Epithelial cell of prostate (primary cell): Measurements from ENCODE around the gene MYRF.

Experiments
- DNase-seq: peaks from one replicate; pipeline ENCODE4 v3.0.0-alpha.2; 2011; ENCODE audit warnings: low read depth, low spot score
- H3K27ac ChIP-seq: fragments of 450-650 bp; 2 replicates; pipeline ENCODE4 v1.5.1; 2017; ENCODE audit warnings: mild to moderate bottlenecking

Gene MYRF

GRCh38 chr11:61752117-61752924 is at the start of gene MYRF:
MYRF (plus strand) TSS chr11:61752636; CDS start chr11:61752745, 109 bp downstream.
- no peak within 1 kb of the TSS for H3K27ac ChIP-seq
- DNase-seq, result no peak

DNA sequence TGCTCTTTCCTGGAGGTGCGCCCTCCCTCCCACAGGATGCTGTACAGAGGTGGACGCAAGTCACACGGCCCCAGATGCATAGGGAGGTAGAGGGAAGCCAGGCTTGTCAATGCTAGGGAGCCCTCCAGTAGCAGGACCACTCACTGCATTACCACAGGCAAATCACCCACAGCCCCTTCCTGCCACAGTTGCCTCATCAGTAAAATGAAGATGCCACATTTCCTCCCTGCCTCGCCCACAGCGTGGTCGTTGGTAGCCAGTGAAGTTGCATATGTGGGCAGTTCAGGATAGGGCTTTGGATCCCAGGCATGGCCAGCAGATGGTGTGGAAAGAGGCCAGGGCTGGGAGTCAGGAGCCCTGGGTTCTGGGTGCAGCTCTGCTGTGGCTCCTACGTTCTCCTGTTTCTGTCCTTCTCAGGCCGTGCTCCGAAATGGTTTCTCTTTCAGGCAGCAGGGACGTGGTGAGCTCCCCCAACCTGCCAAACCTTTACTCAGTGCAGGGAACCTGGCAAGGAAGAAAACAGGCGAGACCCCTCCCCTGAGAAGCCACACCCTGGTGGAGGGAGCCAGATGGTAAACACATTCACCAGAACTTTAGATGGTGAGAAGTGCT is 49.6 kb upstream of the MYRF start:
- no peak overlapping the region for H3K27ac ChIP-seq
- no peak for DNase-seq

GRCh38 chr11:61704838-61705237 is 47.6 kb upstream of the MYRF start:
- no peak overlapping the region for H3K27ac ChIP-seq
- DNase-seq, result no peak

- no peak overlapping the region for H3K27ac ChIP-seq
- DNase-seq, result no peak
These were observed 45.7 kb upstream of the MYRF start for GRCh38 chr11:61706452-61707400.

DNA sequence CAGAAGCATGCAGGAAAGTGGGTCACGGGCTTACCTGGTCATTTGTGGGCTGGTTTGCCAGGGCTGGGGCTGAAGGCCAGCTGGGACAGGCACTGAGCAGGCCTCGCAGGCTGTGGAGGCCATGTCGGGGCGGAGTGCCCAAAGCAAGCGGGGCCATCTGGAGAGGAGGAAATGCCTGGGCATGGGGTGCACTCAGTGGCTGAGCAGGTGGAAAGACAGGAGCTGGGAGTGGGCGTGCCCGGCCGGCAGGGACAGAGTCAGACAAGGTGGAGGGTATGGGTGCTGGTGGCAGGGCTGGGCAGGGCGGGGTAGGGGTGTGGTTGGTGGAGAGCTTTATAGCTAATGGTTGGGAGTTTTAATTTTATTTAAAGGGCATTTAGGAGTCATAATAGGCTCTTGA is 44.9 kb upstream of the MYRF start:
- DNase-seq, result no peak
- H3K27ac ChIP-seq, result no peak overlapping the region

GRCh38 chr11:61709110-61709509 is 43.3 kb upstream of the MYRF start:
- DNase-seq, result no peak
- no peak overlapping the region for H3K27ac ChIP-seq

GRCh38 chr11:61709572-61709971 is 42.9 kb upstream of the MYRF start:
- no peak for DNase-seq
- H3K27ac ChIP-seq, result no peak overlapping the region

DNA sequence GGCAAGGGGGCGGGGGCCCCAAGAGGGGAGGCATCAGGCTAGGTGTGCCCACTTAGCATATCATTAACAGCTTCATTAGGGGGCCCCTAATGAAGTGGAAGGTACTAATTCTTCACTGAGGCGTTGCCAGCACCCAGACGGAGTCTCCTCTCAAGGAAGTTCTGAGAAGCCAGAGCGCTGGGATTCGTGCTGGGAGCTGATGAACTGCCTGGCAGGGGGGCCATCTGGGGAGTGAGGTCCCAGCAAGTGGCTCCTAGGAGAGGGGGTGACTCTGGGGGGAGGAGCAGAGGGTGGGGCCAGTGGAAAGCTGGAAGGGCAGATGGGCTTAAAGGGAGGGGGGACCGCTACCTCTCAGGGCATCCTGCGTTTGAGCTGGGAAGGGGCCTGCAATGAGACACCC is 42.4 kb upstream of the MYRF start:
- no peak overlapping the region for H3K27ac ChIP-seq
- no peak for DNase-seq

DNA sequence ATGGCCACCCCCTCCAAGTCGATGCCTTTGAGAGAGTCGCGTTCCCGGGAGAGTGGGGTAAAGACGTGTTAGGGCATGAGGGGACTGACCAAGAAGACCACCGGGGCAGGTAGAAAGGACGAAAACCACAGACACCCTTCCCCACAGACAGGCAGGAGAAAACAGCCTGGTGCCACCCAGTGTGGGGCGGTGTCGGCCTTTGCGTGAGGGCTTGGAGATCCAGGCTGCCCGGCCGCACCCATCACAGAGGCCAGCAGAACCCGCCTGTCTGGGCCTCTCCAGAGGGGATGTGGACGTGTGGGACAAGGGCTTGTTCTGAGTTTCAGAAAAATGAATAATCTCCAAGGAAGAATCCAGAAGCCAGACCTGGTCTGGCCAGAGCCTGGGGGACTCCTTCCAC is 41.4 kb upstream of the MYRF start:
- no peak overlapping the region for H3K27ac ChIP-seq
- DNase-seq, result no peak

GRCh38 chr11:61711498-61711897 is 40.9 kb upstream of the MYRF start:
- DNase-seq, result no peak

DNA sequence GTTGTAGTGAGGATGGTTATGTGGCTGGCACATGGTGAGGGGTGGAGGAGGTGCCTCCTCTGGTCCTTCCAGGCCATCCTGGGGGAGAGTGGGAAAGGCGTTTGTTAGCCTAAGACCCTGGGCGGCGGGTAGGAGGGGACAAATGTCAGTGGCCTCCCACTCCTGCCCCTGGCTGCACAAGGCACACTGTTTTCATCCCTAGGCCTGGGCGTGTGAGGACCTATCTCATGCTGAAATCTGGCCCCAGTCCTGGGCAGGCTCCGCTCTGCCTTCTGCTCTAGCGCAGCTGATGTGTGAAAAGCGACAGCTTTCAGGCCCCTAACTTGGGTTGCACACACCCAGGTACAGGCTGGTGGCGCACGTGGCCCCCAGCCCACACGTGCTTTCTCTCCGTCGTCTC is 40.1 kb upstream of the MYRF start:
- no peak overlapping the region for H3K27ac ChIP-seq

More at GRCh38 chr11:61711498-61711897, 40.9 kb upstream of the MYRF start:
- H3K27ac ChIP-seq, result no peak overlapping the region

GRCh38 chr11:61712846-61713245 is 39.6 kb upstream of the MYRF start:
- no peak for DNase-seq
- H3K27ac ChIP-seq, result no peak overlapping the region

More for the DNA sequence above, 40.1 kb upstream of the MYRF start:
- no peak for DNase-seq

DNA sequence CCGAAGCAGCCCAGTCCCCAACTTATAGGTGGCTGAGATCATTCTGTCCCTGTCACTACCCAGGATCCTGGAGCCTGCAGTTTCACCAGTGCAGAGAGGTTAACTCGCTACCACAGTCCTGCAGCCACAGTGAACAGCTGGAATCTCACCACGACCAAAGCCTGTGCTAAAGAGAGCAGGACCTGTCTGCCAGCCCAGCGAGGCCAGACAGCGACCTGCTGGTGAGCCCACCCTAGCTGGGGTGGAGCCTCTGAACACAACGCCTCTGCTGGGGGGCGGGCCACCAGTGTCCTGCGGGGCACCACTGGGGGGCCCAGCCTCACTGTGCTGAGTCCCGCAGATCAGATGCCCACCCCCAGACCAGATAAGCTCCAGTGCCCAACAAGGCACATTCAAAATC is 39.0 kb upstream of the MYRF start:
- no peak for DNase-seq
- no peak overlapping the region for H3K27ac ChIP-seq

DNA sequence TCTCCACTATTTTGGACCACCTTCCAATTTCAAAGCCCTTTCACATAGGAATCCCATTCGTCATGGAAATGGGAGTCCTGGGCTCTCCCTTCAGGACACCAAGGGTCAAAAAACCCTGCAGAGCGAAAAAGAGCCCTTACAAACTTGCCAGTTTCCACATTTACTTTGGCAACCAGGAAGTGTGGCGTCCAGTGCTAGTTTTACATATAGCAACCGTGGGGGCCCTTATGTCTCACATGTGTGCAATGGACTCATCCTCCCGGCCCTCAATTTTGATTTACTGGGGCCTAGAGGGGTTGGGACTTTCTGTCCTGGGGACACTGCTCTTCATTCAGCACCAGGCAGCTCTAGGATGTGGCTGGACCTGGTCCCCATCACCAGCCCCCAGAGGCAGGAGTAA is 38.5 kb upstream of the MYRF start:
- no peak for DNase-seq
- H3K27ac ChIP-seq, result no peak overlapping the region

DNA sequence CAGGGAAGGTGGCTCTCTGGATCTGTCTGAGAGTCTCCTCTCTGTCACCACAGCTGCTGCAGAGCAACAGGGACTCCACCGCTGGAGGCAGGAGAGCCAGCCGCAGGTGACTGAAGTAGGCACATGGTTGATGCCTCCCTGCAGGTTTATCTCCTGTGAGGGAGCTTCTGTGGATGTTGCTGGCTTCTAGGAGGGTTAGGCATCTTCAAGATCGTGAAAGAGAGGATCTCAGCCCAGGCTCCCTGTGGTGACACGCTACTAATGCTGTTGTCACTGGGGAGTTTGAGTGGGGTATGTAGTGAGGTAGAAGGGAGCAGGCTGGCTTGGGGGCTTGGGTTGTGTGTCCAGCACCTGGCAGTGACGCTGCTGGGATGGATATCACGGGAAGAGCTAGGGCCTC is 38.1 kb upstream of the MYRF start:
- no peak overlapping the region for H3K27ac ChIP-seq
- DNase-seq, result no peak

- no peak overlapping the region for H3K27ac ChIP-seq
These were observed 37.5 kb upstream of the MYRF start for GRCh38 chr11:61714916-61715315.

DNA sequence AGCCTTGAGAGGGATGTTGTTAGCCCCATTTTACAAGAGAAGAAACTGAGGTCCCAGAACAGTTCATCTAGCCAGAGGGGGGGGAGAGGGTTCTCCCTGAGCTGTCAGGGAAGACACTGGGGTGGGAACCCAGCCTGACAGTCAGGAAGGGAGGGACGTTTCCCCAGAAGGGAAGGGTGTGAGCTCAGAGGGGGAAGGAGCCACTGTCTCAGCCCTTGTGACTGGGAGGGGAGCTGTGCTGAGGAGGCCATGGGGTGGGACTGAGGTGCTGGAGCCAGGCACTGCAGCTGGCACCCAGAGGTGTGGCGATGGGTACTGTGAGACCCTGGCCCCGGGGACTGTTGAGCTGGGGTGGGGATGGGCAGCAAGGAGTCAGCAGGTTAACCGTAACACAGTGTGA is 36.6 kb upstream of the MYRF start:
- H3K27ac ChIP-seq, result no peak overlapping the region
- no peak for DNase-seq

More at GRCh38 chr11:61714916-61715315, 37.5 kb upstream of the MYRF start:
- no peak for DNase-seq

- H3K27ac ChIP-seq, result no peak overlapping the region
These were observed 35.8 kb upstream of the MYRF start for GRCh38 chr11:61716478-61717285.

DNA sequence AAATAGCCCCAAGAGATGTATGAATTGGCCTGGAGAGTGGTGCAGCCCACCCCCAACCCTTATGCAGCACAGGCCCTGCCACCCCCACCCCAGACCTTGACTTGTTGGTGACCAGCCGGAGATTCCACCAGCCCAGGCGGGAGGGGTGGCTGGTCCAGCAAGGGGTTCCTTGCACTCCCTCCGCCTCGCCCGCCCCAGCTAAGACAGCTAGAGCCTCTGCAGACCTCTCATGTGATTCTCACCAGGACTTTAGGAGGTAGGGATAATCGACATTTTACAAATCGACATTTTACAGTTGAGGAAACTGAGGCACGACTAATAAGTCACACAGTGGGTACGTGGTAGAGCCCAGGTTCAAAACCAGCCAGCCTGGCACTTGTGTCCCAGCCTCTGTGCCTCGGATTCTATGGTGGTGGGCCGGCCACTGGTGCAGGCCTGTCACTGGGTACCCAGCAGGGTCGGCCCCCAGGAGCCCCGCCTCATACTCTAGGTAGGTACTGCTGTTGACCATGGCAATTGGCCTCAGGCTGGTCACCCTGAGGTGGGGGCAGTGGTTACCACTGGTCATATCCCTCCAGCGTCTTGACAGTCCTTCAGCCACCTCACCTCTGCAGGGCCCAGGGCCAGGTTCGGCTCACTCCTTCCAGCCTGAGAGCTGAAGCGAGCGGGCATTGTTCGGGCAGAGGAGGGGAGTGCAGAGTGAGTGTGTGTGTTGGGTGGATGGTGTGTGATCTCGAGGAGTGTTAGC is 35.0 kb upstream of the MYRF start:
- no peak for DNase-seq
- no peak overlapping the region for H3K27ac ChIP-seq

More at GRCh38 chr11:61716478-61717285, 35.8 kb upstream of the MYRF start:
- no peak for DNase-seq
